Activated naive CD8-positive, alpha-beta T cell treated with anti-CD3 and anti-CD28 coated beads for 36 hours (primary cell): ENCODE measurements around the gene NTN3. TPM values are rescaled to one million over a fixed set of nuclear protein-coding genes. Genes with fewer than 3 reads are reported as not detected.

ENCODE experiments used
- DNase-seq: peaks from one replicate; pipeline ENCODE4 v3.0.0; 2021
- H3K27ac Mint-ChIP-seq: one replicate; pipeline ENCODE4 v1.8.0; 2022; ENCODE audit warnings: mild to moderate bottlenecking, moderate library complexity, mixed read lengths
- H3K27me3 Mint-ChIP-seq: one replicate; pipeline ENCODE4 v1.8.0; 2022; ENCODE audit warnings: mild to moderate bottlenecking, mixed read lengths
- H3K36me3 Mint-ChIP-seq: one replicate; pipeline ENCODE4 v1.8.0; 2021; ENCODE audit warnings: mild to moderate bottlenecking, mixed read lengths
- H3K4me1 Mint-ChIP-seq: one replicate; pipeline ENCODE4 v1.8.0; 2021; ENCODE audit warnings: mixed read lengths
- H3K4me3 Mint-ChIP-seq: one replicate; pipeline ENCODE4 v1.8.0; 2022; ENCODE audit warnings: mild to moderate bottlenecking, moderate library complexity, mixed read lengths
- H3K9me3 Mint-ChIP-seq: one replicate; pipeline ENCODE4 v1.8.0; 2022; ENCODE audit warnings: mixed read lengths
- total RNA-seq, 2 experiments: library from RNA; stranded (reverse); gene quantifications; one replicate each; pipeline ENCODE4 v1.2.3, GENCODE V29; 2021

The NTN3 gene
- total RNA-seq, 2 experiments from 2014 or later = not detected

DNA sequence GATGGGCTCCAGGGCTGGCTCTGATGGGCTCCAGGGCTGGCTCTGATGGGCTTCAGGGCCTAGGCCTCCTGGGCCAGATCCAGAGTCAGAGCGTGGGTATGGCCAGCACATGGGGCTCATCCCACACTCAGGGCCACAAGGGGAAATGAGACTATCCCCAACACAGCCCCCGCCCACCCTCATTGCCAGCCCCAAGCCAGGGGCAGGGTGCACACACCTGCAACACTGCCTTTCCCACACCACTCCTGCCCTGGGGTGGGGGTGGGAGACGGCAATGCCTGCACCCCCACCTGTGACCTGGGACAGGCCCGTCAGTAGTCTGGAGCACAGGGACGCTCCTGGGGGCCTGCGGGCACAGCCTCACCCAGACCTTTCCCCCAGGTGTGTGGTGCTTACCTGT is 28.4 kb downstream of the NTN3 start:
- no peaks in the 10 kb centered on the region for H3K9me3 Mint-ChIP-seq
- no peak overlapping the region for H3K27ac Mint-ChIP-seq
- no peaks in the 10 kb centered on the region for H3K4me1 Mint-ChIP-seq
- no peak overlapping the region for H3K4me3 Mint-ChIP-seq
- H3K27me3 Mint-ChIP-seq = no peaks in the 10 kb centered on the region
- H3K36me3 Mint-ChIP-seq = peaks cover 4% of the 10 kb centered on the region
- DNase-seq = no peak

- Mint-ChIP-seq H3K27me3 (no peaks in the 10 kb centered on the region), H3K9me3 (no peaks in the 10 kb centered on the region), H3K27ac (no peak overlapping the region), H3K4me3 (no peak overlapping the region), H3K36me3 (peaks cover 4% of the 10 kb centered on the region), H3K4me1 (no peaks in the 10 kb centered on the region)
- DNase-seq = no peak
Measured at GRCh38 chr16:2499890-2500429, 28.9 kb downstream of the NTN3 start.

GRCh38 chr16:2500430-2500917 is 29.4 kb downstream of the NTN3 start:
- DNase-seq = no peak
- Mint-ChIP-seq H3K27me3 (no peaks in the 10 kb centered on the region), H3K4me3 (no peak overlapping the region), H3K36me3 (peaks cover 4% of the 10 kb centered on the region), H3K27ac (no peak overlapping the region), H3K9me3 (no peaks in the 10 kb centered on the region), H3K4me1 (no peaks in the 10 kb centered on the region)

DNA sequence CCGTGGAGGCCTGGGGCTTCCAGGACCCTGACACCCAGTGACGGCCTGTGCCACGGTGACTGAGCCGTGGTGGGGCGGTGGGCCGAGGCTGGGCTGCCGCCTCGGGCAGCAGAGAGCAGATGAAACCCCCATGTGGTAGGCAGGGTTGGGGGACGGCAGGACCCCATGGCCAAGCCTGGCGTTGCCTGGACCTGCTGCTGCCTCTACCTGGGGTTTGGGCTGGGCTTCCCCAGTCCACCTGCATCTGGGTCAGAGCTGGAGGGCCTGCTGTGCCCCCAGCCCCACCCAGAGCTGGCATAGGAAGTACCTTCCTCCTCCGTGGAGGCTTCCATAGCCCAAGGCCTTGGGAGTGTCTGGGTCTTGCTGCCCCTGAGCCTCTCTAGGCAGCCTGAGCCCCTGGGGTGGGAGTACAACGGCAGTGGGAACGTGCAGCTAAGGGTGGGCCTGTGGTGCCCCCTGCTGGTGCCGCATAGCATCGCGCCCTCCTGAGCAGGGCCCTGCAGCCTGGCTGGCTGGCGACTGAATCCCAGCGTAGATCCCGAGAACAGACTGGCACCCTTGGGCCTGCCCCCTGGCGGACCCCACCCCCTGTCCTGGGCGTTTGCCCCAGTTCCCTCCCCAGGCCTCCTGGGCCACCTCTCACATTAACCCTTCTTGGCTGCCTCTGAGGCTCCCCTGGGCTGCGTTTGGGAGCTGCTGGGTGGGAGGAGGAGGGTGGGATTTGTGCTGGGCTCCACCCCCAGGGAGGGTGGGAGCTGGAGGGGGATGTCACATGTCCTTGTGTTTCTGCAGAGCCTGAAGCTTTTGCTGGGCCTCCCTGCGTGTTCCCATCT is 30.0 kb downstream of the NTN3 start:
- Mint-ChIP-seq H3K9me3 (no peaks in the 10 kb centered on the region), H3K36me3 (peaks cover 4% of the 10 kb centered on the region), H3K27me3 (no peaks in the 10 kb centered on the region), H3K4me1 (no peaks in the 10 kb centered on the region), H3K27ac (no peak overlapping the region), H3K4me3 (no peak overlapping the region)
- DNase-seq = peak; percentile 81

DNA sequence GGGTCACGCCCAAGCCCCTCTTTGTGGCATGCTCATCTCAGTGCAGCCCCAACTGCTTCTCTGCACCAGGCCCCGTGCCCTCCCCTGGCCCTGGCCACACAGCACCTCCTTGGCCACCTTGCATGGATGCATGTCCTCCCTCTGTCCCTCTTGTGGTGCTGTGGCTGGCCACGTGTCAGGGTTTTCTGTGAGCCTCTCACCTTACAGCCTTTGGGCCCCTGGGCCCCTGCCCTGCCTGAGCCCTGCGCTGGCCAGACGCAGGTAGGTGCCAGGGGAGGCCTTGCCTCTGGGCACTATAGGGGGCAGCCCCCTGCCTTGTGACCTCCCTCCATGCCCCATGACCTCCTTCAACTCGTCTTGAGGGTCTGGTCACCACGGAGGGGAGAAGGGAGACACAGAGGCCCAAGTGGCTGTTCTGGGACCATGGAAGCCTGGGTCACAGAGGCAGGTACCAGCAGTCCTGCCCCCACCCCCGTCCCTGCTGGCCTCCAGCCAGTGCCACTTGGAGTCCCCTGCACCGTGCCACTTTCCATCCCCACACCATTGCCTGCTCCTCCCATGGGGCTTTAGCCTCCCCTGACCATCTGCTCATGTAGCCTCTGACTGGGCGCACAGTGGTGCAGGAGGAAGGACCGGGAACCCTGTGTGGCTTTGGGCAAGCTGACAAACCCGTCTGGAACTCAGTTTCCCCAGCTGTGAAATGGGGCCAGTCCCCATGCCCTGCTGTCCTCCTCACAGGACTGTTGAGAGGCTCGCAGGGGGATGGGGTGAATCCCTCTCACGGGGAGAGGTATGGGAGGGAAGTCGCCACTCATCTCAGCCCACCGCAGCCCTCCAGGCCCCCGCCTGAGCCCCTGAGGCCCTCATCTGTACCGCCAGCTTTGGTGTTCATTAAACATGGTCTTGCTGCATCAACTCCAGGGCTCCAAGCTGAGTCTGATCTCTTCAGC is 31.1 kb downstream of the NTN3 start:
- Mint-ChIP-seq H3K9me3 (no peaks in the 10 kb centered on the region), H3K27ac (no peak overlapping the region), H3K4me3 (no peak overlapping the region)

DNA sequence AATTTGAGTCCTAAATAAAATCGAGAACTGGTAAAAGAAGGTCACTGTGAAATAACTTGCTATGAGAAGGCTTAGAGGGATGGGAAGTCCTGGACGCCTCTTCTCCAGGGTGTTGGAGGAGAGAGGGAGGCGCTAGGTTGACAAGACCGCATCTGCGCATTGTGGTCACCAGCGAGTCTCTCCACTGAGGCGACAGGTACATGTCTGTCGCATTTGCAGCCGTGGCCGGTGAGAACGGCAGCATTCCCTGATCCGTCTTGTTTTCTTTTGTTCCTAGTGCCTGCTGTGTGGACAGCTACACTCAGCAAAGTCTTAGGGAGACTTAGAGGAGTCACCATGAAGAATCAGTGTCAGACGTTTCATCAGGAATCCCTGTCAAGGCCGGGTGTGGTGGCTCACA is 34.6 kb downstream of the NTN3 start:
- H3K4me1 Mint-ChIP-seq = peaks cover 3% of the 10 kb centered on the region
- H3K27ac Mint-ChIP-seq = no peak overlapping the region
- no peak for DNase-seq
- no peak overlapping the region for H3K4me3 Mint-ChIP-seq
- no peaks in the 10 kb centered on the region for H3K27me3 Mint-ChIP-seq
- no peaks in the 10 kb centered on the region for H3K9me3 Mint-ChIP-seq
- no peaks in the 10 kb centered on the region for H3K36me3 Mint-ChIP-seq

More for the DNA sequence above, 31.1 kb downstream of the NTN3 start:
- no peak for DNase-seq
- H3K4me1 Mint-ChIP-seq = no peaks in the 10 kb centered on the region
- peaks cover 4% of the 10 kb centered on the region for H3K36me3 Mint-ChIP-seq
- no peaks in the 10 kb centered on the region for H3K27me3 Mint-ChIP-seq

DNA sequence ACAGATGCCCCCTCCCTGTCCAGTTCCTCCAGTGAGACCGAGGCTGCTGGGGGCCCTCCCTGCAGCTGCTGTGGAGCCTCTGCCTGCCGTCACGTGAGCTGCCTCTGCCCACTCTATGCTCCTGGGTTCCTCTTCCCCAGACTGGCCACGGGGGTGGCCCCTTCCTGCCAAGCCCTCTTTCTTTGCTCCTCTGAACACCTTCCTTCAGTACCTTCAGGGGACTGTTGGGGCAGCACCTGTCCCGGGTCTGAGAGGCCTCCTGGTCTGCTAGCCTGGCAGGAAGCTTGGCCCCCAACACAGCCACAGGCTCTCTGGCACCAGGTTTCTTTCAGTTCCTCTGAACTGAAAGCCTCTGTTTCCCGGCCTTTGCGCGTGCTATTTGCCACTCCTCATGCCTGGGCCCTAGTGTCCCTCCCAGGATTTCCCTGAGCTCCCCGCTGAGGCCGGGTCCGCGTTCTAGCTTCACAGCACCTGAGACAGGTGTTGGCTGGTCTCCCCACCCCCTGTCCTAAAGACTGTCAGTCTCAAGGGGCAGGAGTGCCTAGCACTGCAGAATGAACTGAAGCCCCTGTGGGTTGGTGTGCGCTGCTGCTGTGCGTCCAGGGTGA is 36.1 kb downstream of the NTN3 start:
- Mint-ChIP-seq H3K4me1 (peaks cover 5% of the 10 kb centered on the region), H3K9me3 (no peaks in the 10 kb centered on the region), H3K27me3 (no peaks in the 10 kb centered on the region), H3K36me3 (no peaks in the 10 kb centered on the region), H3K27ac (peak overlapping the region; percentile 45), H3K4me3 (no peak overlapping the region)
- no peak for DNase-seq

DNA sequence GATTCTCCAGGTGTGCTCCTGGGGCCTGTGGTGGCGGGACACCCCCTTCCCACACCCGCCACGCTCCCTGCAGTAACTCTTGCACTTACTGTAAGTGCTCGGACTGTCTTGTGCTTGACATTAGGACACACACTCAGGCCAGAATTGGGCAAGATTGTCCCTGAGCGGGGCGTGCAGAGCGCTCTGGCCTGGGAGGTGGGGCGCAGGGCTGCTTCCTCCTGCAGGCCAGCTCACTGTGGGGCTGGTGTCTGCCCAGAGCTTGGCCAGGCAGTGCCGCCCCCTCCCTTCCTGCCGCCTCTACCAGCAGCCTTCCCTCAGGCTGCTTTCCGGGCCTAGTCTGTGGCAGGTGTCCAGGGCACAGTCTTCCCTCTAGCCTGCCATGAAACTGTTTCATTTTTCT is 36.6 kb downstream of the NTN3 start:
- Mint-ChIP-seq H3K27ac (no peak overlapping the region), H3K4me3 (no peak overlapping the region), H3K27me3 (no peaks in the 10 kb centered on the region), H3K36me3 (no peaks in the 10 kb centered on the region), H3K9me3 (no peaks in the 10 kb centered on the region), H3K4me1 (peaks cover 10% of the 10 kb centered on the region)
- DNase-seq = no peak

DNA sequence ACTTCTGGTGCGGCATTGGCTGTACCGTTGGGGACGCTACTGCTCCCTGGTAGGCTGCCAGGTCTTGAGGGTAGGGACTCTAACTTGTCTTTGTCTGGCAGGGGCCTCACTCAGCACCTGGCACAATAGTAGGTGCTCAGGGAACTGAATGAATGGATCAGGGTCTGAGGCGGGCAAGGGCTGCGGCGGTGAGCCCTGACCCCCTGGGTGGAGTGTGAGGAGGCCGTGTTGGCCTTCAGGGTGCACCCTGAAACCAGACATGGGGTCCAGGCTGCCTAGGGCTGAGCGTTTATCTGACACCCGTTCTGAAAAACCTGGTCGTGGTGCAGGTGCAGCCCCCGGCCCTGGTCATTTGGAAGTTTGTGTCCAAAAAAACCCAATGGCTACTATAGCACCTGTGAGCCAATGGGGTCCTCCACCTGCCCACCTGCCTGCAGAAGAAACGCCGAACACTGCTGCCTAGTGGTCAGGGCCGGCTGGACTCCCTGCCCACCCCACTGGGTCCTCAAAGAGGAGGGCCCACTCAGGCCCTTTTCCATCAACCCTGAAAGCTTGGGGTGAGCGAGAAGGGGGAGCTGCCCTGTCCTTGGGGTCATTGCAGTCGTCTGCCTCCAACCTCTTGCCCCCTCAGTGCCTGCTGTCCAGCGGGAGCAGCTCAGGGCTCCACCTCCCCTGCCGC is 37.8 kb downstream of the NTN3 start:
- Mint-ChIP-seq H3K4me1 (peaks cover 18% of the 10 kb centered on the region), H3K27ac (no peak overlapping the region), H3K9me3 (no peaks in the 10 kb centered on the region), H3K36me3 (no peaks in the 10 kb centered on the region), H3K4me3 (no peak overlapping the region), H3K27me3 (no peaks in the 10 kb centered on the region)
- DNase-seq = no peak

- H3K27ac Mint-ChIP-seq = no peak overlapping the region
- H3K4me1 Mint-ChIP-seq = peaks cover 30% of the 10 kb centered on the region
- no peak overlapping the region for H3K4me3 Mint-ChIP-seq
- DNase-seq = no peak
- peaks cover 14% of the 10 kb centered on the region for H3K36me3 Mint-ChIP-seq
- H3K9me3 Mint-ChIP-seq = no peaks in the 10 kb centered on the region
- H3K27me3 Mint-ChIP-seq = no peaks in the 10 kb centered on the region
Measured at GRCh38 chr16:2511128-2511800, 40.2 kb downstream of the NTN3 start.

DNA sequence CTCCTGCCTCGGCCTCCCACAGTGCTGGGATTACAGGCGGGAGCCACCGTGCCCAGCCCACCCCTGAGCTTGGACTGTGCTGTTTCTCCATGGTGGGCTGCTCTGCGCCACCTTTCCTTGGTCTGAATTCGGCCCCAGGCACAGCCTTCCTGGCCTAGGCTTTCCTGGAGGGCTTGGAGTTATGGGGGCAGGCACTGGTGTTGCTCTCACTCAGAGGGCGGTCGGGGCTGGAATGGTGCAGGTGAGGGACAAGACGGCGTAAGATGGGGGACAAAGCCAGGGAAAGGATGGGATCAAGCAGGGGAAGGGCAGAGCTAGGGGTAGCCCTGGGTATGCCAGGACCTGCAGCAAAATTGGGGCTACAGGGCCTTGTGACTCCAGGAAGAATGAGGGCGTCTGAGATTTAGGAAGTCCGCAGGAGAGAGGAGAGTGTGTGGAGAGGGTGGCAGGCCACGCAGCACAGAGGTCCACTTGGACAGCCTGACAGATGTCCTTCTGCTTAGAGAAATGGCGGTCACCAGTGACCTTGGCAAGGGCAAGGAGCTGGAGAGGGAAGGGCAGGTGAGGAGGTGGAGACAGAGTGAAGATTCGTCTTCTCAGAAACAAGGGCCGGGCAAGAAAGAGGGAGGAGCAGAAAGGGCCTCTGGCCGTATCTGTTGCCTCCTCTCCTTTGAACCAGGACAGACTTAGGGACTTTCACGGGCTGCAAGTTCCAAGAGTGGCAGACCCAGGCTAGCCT is 41.1 kb downstream of the NTN3 start:
- peak overlapping the region; percentile 88 for H3K27ac Mint-ChIP-seq
- H3K4me1 Mint-ChIP-seq = peaks cover 39% of the 10 kb centered on the region
- no peak for DNase-seq
- H3K27me3 Mint-ChIP-seq = no peaks in the 10 kb centered on the region
- H3K36me3 Mint-ChIP-seq = peaks cover 21% of the 10 kb centered on the region
- H3K4me3 Mint-ChIP-seq = peak overlapping the region; percentile 29
- no peaks in the 10 kb centered on the region for H3K9me3 Mint-ChIP-seq

- Mint-ChIP-seq H3K27me3 (no peaks in the 10 kb centered on the region), H3K4me1 (peaks cover 44% of the 10 kb centered on the region), H3K36me3 (peaks cover 21% of the 10 kb centered on the region), H3K4me3 (peak overlapping the region; percentile 73), H3K27ac (peak overlapping the region; percentile 88), H3K9me3 (no peaks in the 10 kb centered on the region)
- peak; percentile 39 for DNase-seq
Measured at GRCh38 chr16:2512735-2513404, 41.8 kb downstream of the NTN3 start.
